Stimulated activated CD8-positive, alpha-beta memory T cell treated with anti-CD3 and anti-CD28 coated beads, Interleukin-2, amount 100 ng/mL, for 48 hours (primary cell): ENCODE results near the gene DOCK4.
"Not testable (repeated sequence)": the region's sequence is repeated elsewhere in the genome, so short reads cannot be mapped to it uniquely, and the experiment has no call there.

ENCODE experiments used
- DNase-seq, 2 donors: peaks; one replicate each; pipeline ENCODE4 v3.0.0-alpha.2; 2020; ENCODE audit warnings: low read depth in 2 of 2

DOCK4 gene

DNA sequence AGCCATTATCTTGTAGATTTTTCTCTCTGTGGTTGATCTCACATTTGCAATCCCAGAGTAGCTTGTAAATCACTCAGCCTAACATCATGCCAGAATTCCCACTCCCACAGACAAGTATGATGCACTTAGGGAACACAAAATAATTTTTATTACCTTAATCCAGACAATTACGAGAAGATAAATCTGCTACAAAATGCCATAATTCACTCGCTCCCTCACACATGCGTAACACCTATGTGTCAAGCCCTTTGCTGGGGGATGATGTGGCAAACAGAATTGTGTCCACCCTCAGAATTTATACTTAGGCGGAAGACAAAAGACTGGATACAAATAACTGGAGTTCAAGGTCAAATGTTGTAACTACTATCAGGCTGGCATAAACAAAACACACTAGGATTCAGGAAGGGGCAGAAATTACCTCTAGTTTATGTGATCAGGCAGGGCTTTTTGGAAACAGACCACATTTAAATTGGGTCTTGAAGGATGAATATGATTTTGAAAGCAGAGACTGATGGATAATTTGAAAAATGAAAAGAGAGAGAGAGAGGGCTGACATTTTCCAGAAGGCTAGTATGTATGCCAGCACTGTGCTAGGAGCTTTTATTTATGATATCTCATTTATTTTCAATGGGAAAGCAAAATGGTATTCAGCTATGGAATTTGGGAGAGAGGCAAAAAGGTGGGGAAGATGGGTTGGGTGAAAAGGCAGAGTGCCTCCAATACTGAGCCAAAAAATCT, 69.8 kb downstream of the DOCK4 start:
- DNase-seq, result no peak

DNA sequence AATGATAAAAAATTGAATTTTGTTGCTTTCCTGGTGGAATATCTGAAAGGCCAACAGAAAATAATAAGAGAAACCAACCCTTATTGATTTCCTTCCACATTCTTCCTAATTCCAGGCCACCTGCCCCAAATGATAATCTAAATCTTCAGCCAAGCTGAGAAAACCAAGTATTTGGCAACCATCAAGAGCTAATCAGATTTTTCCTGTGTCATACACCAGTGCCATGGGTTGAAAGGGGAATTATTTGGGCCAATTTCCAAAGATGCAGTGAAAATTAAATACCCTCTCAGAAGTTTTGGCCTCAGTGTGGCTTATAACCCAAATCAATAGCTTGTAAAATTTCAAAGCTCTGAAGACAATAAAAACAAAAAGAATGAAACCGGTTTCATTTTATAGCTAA, 70.4 kb downstream of the DOCK4 start:
- no peak for DNase-seq

DNA sequence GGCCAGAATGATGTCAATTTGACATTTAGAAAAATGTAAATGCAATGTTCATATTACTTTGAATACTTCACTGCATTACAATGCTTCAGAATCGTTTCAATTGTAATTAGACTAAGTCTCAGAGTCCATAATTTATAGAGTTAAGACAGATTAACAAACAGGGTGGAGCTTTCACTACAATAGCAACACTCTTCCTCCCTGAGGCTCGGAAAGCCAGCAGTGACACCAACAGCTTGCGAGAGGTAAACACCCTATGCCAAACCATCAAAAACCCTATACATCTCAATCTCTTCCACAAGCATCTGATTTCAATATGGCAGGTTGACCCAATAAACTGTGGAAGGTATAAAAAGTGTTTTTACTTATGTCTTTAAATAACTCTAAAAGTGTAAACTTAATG, 72.2 kb downstream of the DOCK4 start:
- no peak for DNase-seq

DNA sequence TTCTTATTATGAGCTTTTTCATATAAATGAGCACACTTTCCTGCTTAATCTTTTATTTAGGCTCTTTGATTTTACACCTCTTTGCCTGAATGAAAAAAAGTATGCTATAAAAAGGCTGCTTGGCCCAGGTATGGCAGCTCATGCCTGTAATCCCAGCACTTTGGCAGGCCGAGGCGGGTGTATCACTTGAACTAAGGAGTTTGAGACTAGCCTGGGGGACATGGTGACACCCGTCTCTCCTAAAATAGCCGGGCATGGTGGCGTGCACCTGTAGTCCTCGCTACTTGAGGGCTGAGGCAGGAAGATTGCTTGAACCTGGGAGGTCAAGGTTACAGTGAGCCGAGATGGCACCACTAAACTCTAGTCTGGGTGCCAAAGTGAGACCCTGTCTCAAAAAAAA, 72.9 kb downstream of the DOCK4 start:
- no peak for DNase-seq

DNA sequence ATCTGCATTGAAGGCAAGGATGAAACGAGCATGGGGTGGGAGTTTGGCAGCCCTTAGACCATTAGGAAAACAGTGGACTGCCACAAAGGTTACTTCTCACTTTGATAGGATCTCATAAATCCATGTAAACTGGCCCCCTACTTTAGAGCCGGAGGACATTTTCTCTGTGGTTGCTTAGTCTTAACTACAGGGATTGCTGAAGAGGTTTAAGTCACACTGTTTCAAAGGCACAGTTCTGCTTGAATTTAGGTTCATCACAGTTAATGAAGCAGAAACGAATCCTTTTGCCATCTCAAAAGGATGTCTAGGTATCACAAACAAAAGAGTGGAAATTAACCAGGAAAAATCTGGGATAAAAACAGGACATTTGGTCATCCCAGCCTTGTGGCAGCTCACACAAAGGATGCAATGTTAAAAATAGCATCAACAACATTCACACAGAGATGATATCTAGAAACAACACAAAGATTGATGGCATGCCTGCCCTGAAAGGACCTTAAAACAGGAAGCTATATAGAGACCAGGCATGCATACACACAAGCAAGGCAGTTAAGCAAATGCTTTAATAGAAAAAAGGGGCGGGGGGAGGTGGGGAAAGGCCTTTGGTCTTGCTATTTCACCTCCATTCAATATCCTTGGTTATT, 74.0 kb downstream of the DOCK4 start:
- no peak for DNase-seq

DNA sequence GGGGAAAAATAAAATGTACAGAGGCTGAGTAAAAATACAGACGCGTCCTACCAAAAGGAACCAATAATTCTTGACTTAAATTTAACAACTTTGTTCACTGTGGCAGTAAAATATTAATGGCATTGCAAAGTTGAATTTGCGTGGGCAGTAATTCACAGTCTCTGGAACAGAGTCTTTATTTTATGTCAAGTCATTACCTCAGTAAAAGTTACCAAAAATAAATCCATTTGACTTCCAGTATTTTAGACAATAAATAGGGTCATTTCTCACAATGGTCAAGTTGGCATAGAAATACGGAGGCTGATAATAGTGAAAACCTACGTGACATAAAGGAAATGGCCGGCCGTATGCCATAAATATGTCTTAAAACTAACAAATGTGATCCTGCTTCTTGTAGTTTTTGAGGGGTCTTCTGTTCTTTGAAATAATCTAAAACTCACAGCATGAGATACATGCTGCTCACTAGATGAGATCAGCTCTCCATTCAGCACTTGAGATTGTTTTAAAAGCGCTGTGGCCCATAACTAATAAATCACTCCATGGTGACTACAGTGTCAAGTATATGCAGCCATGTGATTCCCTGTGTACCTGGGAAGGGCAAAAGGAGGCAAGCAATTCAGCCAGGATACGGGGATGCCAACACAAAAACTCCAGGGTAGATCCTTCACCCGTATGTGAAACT, 75.3 kb downstream of the DOCK4 start:
- no peak for DNase-seq

DNA sequence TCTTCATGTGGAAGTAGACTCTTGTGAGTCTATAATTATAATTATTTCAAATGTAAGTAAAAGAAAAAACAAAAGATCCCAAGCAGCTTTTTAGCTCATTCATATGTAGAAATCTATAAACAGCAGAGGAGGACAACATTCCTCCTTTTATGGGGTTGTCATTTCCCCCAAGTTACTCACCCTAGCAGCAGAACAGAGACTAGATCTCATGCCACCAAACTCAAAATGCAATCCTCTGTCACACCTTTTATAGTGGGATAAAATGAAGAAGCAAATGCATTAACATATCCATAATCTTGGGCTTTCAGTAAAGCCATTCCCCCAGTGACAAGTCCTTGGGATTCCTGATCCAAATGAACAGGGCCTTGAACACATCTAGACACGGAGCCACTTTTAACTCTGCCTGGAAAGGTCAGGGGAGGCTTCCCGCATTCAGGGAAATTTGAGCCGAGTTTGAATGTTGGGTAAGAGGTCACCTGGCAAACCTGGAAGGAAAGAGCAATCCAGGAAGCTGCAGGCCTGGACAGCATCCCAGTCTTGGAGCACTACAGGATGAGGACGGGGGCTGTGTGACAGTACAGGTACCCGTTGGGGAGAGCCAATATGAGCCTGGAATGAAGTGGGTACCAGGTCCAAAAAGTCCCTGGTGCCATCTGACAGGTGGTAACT, 76.4 kb downstream of the DOCK4 start:
- no peak for DNase-seq

DNA sequence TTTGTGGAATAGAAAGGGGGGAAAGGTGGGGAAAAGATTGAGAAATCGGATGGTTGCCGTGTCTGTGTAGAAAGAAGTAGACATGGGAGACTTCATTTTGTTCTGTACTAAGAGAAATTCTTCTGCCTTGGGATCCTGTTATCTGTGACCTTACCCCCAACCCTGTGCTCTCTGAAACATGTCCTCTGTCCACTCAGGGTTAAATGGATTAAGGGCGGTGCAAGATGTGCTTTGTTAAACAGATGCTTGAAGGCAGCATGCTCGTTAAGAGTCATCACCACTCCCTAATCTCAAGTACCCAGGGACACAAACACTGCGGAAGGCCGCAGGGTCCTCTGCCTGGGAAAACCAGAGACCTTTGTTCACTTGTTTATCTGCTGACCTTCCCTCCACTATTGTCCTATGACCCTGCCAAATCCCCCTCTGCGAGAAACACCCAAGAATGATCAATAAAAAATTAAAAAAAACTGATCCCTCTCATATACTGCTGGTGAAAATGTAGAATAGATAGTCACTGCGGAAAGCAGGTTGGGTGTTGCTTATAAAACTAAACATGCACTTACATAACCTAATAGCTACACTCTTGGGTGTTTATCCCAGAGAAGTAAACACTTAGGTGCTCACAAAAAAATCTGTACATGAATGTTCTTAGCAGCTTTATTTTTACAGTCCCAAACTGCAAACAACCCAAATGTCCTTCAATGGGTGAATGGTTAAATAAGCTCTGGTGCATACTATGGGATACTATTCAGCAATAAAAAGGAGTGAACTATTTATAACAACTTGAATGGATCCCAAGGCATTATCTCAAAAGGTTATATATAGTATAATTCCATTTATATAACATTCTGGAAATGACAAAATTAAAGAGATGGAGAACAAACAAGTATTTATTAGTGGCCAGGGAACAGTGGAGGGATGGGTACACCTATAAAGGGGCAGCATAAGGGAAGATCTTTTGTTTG, 77.5 kb downstream of the DOCK4 start:
- not testable (repeated sequence) for DNase-seq

DNA sequence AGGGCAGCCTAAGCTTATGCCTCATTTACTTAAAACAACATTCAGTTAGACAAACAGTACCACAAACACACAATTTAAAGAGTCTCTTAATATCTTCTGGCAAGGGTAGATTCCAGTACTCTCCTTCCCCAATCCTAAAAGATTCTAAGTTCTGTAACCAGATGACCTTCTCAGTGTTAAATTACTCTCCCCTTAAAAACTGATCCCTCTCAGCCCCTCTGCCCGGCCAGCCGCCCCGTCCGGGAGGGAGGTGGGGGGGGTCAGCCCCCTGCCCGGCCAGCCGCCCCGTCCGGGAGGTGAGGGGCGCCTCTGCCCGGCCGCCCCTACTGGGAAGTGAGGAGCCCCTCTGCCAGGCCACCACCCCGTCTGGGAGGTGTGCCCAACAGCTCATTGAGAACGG, 78.2 kb downstream of the DOCK4 start:
- DNase-seq, result not testable (repeated sequence)

DNA sequence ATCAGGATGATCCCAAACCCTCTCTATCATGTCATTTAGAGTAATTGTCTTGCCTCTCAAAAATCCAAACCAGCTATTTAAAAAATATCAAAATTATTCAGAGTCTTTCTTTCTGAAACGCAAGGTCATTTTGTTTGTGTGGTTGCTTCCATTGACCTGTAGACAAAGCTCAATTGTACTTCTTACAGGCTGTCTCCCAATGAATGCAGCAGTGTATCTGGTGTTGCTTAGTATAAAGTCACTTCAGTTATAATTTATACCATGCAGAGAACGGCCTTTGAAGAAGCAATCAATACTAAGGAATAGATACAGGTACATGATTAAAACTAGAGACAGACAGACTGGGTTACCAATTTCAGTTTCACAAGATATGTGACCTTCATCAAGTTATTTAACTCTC, 80.9 kb downstream of the DOCK4 start:
- no peak for DNase-seq

DNA sequence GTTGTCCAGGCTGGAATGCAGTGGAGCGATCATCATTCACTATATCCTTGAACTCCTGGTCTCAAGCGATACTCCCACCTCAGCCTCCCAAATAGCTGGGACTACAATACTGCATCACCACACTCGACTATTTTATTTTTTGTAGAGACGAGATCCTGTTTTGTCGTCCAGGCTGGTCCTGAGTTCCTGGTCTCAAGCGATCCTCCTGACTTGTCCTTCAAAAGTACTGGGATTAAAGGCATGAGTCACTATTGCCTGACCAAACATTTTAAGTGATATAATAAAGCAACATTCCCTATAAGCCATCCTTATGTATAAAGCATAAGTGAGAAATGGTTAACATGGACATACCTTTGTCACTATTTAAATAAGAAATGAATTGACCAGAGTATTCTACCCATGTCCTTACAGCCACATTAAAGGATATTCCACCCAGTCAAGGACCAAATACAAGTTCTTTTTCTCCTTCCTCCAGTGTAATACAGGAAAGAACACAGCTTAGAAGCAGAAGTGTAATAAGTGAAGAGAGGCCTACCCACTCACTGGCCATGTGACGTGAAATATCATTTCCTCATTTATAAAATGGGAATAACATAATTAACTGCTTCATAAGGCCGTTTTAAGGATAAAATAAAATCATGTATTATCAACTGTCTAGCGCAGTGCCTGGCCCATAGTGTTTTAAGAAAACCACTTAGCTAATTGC, 82.0 kb downstream of the DOCK4 start:
- DNase-seq, result no peak

DNA sequence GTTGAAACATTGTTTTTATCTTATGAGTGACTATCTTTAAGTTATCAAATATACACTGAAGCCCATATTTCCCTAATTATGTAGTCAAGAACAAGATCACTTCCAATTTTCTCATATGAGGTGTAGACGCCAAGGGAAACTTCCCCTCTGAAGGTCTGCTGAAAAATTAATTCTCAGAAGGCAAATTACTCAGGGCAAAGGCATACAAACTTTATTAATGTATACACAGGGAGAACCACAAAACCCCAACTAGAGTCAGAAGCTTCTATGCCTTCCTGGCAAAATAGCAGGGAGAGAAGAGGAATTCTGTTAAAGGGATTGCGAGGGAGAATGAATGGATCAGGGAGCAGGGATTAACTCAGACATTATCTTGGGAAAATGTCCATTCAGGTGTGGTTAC, 83.4 kb downstream of the DOCK4 start:
- no peak for DNase-seq

DNA sequence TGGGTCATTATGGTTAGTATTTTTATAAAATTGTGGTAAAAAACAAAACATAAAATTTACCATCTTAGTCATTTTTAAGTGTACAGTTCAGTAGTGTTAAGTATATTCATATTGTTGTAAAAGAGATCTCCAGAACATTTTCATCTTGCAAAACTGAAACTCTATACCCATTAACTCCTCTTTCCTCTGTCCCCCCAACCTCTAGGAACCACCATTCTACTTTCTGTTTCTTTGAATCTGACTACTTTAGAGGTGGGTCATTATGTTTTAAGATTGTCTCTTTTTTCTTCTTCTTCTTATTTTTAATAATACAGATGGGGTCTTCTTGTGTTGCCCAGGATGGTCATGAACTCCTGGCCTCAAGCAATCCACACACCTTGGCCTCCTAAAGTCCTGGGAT, 84.1 kb downstream of the DOCK4 start:
- DNase-seq, result no peak

DNA sequence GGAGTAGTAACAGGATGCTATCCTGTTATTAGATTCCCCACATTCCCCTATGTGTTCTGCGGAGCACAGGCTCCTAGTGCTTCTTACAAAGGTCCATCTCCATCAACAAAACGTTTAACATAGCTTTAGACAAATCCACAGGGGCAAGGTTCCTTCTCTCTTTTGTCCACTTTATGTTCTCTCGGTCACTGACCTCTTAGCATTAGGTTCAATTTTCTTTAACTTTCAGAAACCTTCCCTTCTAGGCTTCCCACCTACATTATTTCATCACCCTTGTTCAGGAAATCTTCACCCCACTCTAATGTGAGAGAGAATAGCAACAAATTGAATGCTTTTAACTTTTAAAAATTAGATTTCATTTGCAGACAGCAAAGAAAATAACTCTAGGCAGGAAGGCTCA, 84.9 kb downstream of the DOCK4 start:
- no peak for DNase-seq

DNA sequence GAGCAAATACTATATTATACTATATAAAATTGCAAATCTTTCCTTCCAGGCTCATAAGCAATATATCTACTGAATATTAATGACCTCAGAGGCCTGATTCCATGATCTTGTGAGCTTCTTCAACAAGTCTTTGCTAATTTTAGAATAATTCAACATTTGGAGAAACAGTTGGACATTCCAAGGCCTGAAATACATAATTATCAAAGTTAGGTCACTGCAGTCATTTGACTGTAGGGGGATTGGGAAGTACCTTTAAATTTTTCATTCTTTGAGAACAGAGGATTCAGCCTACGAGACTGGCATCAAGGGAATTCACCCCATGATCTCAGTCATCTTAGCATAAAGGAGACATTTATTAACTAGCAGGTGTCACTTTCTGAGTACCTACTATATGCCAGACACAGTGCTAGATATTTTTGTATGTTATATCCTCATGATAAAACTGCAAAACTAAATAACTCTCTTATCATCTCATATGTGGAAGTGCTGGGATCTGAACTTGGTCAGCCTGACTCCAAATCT, 85.4 kb downstream of the DOCK4 start:
- no peak for DNase-seq

DNA sequence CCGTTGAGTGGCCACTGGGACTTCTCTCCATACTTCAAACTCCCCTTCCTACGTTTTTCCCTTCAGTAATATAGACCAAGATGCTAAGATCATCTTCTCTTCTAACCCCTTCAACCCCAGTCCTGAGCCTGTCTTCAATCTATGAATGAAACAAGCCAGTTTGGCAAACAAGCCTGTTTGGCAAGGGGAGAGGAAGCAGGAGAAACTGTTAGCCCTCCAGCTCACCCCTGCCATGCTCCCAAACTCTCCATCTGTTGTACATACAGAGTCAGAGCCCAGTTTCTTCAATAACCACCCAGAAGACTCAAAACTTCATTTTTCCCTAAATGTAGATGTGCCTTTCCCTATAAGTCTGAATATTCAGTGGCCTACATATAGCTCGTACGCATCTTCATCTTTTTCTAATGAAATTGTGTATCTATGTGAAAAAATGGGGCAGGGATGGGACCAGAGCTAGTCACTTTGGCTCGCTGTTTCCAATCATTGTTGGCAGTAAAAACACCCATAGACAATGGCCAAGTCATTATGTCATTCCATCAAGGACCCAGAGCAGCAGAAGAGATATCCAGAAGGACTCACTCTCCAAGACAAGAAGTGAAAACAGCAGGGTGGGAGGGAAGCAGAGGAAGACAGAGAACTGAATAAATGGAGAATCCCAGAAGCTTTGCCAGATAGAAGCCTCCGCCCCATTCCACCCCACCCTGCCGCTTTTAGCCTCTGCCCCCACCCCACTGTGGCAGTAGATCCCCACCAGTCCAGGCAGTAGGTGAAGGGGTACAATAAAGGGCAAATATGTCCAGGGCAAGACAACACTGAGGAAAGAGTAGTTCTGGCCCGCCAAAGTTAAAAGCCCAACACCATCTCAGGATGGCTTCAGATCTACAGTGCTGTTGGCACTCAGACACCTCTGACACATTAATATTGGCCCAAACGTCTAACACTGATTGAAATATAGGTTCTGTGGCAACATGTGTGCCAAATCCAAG, 87.3 kb downstream of the DOCK4 start:
- no peak for DNase-seq

DNA sequence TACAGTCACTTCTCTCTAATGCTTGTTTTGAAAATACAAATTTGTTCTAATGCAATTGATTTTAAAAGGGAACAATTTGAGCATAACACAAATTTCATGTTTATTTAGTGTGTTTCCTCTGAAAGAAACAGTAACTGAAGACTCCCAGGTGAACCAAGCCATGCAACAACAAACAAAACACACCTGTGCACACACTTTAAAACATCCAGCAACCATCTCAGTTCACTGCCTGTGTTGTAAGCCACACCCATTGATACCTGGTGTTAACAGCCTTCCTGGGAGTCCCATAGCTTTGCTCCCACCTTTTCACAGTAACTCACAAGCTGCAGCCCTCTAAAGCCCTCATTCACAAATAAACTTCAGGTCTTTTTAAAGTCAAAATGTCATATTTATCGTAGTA, 89.3 kb downstream of the DOCK4 start:
- no peak for DNase-seq

DNA sequence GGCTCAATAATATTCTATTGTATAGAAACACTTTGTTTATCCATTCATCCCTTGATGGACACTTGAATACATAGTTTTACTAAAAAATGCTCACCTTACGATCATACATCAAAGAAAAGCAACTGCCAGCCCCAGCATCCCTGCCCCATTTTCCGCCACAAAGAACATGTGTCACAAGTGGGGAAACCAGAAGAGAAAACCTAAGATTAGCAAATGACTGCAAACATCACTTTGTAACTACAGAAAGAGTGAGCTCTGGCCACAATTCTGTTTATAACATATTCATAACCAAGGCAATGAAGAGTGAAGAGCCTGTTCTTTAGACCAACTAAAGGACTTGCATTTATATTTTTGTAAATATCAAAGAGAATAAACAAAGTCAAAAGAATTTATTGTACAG, 89.8 kb downstream of the DOCK4 start:
- DNase-seq, result no peak

DNA sequence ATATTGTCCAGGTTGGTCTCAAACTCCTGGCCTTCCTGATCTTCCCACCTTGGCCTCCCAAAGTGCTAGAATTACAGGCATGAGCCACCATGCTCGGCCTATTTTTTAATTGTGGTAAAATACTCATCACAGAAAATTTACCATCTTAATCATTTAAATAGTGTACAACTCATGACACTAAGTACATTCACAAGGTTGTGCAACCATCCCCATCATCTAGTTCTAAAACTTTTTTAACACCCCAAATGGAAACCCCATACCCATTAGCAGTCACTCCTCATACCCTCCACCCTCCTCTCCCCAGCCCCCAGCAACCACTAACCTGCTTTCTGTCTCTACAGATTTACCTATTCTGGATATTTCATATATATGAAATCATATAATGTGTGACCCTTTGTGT, 90.3 kb downstream of the DOCK4 start:
- no peak for DNase-seq
